Measurements from ENCODE around the gene HK3.

HK3 gene

DNA sequence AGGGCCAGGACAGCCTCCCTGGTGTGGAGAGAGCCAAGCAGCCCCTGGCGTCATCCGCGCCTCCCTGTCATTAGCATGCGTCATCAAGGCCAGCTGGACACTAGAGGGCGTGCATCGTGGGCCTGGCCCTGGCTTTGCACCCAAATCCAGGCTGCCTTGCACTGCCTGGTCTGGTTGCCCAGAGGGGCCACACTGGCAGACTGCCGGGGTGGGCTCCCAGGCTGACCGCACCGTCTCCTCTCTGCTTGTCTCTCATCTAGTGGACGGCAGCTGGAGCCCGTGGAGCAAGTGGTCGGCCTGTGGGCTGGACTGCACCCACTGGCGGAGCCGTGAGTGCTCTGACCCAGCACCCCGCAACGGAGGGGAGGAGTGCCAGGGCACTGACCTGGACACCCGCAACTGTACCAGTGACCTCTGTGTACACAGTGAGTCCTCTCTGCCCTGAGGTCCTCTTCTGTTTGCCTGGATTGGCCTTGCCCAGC, 29.0 kb downstream of the HK3 start:
- DNase-seq (ENCODE audit: low read depth): no peak

DNA sequence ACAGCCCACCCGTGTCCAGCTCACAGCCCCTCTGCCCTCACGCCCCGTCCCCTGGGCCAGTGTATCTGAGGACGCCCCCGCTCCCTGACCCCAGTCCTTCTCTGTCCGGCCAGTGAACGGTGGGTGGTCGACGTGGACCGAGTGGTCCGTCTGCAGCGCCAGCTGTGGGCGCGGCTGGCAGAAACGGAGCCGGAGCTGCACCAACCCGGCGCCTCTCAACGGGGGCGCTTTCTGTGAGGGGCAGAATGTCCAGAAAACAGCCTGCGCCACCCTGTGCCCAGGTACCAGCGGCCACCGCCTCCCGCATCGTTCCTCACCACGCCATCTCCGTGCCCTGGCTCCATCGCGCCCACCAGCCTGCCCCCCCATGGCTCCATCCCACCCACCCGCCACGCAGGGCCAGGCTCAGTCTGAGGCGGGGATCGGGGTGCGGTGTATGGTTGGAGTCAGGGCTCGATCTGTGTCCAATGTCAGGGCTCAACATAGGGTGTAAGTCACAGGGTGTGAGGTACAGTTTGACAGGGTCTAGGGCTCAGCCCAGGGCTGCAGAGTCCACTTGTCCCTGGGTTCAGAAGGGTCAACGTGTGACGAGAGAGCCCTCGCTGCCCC, 29.5 kb downstream of the HK3 start:
- DNase-seq (ENCODE audit: low read depth): no peak

DNA sequence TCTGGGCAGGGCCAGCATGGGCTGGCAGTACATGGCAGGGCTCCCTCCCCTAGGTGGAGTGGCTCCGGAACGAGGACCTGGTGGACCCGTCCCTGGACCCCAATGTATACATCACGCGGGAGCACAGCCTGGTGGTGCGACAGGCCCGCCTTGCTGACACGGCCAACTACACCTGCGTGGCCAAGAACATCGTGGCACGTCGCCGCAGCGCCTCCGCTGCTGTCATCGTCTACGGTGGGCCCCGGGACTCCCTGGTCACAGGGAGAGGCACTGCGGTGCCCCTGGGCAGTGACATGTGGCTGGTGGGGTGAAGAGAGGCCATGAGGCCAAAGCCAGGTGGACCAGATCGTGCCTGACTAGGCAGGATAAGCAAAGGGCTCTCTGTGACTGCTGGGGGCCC, 30.4 kb downstream of the HK3 start:
- DNase-seq (ENCODE audit: low read depth): no peak

DNA sequence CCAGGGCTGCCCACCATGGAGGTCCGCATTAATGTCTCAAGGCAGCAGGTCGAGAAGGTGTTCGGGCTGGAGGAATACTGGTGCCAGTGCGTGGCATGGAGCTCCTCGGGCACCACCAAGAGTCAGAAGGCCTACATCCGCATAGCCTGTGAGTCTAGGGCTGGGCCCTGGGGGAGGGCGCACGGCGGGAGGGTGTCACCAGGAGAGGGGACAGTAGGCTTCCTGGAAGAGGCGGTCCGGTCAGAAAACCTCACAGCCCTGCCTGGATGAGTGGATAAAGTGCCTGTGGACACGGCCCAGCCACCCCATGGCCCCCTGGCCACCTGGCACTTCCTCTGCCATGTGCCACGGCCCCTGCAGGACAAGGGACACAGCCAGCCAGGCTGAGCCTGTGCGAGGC, 31.0 kb downstream of the HK3 start:
- no peak for DNase-seq (ENCODE audit: low read depth)

DNA sequence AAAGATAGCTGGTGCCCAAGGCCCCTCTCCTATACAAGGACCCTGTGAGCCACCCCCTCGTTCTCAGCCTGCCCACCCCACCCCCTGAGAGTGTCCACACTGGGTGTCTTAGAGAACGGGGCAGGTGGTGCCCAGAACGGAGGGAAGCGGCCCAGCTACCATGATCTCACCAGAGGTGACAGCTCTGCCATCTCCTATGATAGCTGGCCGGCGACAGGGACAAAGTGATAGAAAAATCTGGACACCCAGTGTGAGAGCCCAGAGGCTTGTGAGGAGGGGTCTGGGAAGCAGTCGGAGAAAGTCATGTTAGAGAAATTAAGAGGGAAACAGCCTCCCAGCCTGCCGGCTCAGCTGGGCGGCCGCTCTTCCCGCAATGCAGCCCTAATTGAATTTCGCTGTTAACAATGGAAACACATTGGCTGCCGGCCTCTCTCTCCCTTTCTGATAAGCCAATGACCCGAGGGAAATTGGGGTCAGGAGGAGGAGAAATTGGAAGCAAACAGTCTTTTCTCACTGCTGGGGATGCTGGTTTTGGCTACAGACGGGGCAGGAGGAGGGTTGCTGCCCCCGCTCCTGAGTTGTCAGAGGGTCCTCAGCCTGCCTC, 32.3 kb downstream of the HK3 start:
- DNase-seq (ENCODE audit: low read depth): no peak

DNA sequence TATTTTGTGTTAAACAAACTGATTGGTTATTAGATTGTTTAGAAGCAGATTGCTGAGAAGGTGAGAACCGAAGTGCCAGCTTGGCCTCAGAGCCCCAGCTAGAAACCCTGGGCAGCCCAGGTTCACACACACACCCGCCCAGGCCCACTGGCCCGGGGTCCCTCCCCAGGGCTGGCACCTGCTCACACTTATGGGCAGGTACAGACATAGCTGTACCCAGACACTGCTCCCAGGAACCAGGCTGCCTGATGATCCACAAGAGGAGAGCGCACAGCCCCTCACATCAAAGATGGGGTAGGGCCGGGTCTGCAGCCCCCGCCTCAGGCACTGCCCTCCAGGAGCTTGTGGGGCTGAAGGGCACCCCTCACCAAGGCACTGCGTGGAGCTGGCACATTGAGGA, 33.2 kb downstream of the HK3 start:
- DNase-seq (ENCODE audit: low read depth): no peak

DNA sequence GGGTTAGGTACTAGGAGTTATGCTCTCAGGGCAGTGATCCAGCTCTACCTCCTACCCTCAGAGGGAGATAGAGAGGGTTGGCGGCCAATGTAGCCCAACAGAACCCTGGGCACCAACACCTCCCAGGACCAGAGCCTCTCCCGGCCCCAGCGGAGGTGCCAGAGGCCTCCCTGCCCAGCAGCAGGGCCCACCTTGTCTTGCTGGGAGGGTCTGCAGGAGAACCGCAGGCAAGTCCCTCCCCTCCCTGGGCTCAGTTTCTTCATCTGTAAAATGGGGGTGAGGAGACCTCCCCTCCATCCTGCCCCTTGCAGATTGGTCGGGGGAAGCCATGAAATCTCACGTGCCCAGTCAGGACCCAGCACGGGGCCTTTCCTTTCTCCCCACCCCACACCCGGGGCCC, 34.4 kb downstream of the HK3 start:
- DNase-seq (ENCODE audit: low read depth): no peak

DNA sequence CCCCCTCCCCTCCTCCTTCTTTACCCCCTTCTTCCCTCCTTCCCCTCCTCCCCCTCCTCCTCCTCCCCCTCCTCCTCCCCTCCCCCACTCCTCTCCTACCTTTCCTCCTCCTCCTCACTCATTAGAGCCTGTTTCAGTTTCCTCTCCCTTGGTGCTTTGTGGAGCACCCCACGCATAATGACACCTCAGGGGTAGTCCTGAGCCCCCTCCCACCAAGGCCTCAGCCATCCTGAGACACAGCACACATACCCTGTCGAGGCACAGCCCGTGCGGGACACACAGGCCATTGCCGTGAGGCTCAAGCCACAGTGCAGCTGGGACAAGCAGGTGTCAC, 35.4 kb downstream of the HK3 start:
- DNase-seq (ENCODE audit: low read depth): no peak

DNA sequence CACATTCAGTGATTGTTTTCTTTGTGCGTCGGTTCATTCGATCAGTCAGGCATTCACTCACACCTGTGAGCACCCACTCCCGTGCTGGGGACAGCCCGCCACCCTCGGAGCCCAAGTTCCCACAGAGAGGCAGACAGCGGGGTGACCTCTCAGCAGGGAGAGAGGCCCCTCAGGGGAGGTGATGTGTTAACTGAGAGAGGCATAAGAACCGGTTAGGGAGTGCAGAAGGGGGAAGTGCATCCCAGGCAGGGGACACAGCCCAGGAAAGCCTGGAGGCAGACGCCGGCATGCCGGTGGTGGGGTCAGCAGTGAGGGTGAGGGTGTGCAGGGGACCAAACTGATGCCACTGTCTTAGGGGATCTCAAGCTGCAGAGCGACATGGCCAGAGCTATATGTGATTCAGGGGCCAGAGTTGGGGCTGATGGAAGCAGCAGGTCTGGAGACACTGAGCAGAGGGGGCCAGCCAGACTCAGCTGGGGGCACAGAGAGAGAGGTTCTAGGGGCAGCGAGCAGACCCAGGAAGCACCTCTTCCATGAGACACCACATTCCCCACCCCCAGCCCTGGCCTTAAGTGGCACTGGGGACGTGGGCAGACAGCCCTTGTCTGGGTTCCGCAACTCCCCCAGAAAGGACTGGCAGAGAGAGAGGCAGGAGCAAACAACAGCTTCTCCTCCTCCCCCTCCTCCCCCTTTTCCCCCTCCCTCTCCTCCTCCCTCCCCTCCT, 35.9 kb downstream of the HK3 start:
- DNase-seq (ENCODE audit: low read depth): no peak

DNA sequence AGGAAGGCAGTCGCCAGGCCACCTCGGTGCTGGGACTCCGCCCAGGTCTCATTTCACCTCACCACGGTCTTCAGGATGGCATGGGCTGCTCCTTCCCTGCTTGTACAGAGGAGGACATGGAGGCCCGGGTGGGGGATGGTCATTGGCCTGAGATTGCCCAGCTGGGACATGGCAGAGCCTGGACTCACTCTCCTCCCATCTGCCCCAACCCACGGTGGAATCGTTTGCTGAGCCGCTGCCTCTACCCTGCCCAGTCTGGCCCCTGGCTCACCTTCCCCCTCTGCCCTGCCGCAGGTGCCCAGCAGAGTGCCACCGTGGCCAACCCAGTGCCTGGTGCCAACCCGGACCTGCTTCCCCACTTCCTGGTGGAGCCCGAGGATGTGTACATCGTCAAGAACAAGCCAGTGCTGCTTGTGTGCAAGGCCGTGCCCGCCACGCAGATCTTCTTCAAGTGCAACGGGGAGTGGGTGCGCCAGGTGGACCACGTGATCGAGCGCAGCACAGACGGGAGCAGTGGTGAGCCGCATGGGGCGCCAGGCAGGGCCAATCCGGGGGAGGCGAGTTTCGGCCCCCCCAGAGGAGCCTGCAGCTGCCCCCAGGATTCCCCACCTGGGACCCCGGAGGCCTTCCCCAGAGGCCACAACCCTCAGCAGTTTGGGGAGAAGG, 36.7 kb downstream of the HK3 start:
- DNase-seq (ENCODE audit: low read depth): no peak

DNA sequence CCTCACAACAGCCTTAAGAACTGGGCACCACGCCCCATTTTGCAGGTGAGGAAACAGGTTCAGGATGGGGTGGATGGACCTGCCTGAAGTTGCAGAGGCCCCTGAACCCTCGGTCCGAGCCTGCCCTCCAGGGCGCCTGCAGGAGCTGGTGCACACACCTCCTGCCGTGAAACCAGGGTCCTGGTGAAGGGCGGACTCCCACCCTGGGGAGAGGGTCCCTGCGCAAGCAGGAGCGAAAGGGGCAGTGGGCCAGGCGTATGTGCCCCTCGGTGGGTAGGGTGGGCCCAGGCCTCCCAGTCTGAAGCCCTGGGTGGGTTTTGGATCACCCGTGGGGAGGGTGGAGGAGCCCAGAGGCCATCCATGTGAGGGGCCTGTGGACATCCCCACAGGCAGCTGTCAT, 37.9 kb downstream of the HK3 start:
- DNase-seq (ENCODE audit: low read depth): no peak

DNA sequence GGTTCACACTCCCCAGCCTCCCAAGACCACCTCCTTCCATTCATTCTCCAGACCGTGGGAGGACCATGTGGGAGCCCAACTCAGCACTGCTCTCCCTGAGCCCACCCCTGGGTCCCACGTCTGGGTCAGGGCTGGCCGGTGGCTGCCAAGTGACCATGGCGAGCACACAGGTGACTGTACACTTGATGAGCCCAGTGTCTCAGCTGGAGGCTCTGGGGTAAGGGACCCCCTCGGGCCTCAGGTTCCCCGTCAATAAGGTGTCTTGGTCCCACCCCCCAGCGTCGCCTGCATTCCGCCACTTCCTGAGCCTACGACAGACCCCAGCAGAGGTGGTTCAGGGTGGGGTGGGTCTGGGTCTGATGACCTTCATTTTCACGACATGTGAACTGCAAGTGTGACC, 38.8 kb downstream of the HK3 start:
- DNase-seq (ENCODE audit: low read depth): no peak

DNA sequence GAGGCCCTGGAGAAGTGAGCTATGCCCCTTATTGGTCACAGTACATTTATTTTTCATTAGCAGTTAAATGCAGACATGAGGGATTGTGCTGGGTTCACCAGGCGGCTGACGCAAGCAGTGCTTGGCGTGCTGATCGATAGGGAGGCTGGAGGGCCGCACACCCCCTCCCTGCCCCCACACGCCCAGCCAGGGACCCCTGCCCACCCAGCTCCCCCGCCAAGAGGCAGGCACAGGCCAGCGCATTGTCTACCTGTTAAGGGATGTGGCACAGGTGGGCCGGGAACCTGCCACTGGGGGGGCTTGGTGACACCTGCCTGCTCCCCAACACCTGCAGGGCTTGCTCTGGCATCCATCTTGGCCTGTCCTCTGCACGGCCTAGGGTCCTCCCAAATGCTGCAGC, 39.2 kb downstream of the HK3 start:
- no peak for DNase-seq (ENCODE audit: low read depth)

DNA sequence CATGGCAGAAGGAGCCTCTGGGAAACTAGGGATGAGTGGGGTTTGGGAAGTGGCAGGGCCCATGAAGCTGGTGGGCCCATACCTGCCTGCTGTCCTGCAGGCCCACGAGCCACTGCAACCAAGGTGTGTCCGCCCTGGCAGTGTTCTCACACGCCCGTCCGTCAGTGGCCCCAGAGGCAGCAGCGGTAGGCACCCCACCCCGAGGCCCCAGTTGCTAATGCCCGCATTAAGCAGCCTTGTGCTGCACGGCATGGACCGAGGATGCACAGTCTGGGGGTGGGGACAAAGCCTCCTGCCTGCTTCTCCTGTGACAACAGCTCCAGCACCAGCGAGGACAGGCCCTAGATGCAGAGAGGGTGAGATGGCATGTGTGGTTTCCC, 41.3 kb downstream of the HK3 start:
- DNase-seq (ENCODE audit: low read depth): no peak

DNA sequence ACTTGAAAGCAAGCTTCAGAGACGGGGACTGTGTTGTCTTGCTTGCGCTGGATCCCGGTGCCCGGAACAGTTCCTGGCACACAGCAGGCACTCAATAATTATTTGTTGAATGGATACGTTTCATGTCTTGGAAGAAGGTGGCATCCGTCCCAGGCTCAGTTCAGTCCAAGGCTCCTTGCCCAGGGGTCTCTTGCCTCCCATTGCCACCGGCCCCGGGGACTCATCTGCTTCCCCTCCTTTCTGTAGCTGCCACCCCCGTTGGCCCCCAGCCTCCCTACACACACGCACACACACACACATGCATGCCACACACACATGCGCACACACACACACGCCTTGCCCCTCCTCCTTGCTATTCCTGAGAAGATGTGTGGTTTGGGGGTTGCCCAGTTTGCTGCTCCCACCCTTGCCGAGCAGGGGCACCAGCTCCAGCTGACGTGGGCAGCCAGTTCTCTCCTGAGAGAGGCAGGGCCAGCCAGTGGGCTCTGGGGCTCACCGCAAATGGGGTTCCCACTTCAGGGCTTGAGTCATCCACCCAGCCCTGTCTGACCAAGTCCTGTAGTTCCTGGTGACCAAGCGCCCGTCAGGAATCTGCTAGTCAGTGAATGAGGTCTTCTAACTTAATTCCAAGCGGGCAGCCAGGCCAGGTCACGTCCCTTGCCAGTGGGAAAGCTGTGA, 41.8 kb downstream of the HK3 start:
- DNase-seq (ENCODE audit: low read depth): no peak

DNA sequence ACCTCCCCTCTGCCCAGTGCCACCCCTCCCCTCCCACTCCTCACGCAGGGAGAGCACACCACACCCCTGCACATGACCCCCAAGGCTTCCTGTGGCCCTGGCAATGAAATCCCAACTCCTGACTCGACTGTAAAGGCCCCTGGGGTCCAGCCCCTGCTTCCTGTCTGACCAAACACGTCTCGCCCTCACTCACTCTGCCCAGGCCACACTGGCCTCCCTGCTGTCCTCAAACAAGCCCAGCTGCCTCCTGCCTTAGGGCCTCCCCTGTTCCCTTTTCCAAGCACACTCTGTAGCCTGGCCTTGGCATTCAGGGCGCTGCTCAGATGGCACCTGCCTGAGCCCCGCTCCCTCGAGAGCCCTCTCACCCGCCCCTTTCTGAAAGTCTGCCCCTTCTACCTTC, 42.4 kb downstream of the HK3 start:
- DNase-seq (ENCODE audit: low read depth): no peak

DNA sequence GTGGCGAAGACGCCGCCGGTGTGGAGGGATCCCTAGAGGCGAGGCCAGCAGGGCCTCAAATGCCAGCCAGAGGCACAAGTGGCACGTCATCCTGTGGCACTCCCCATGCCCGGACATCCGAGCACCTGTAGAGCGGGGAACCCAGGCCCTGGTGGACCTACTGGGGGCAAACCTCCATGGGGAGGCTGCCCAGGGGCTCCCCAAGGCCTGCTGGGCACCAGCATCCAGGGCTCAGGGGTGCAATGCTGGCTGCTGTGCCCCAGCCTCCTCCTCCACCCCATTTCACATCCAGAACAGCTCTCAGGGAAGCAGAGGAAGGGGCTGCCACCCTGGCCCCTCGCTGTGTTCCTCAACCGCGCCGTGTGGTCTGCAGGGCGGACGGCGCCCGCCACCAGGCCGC, 43.5 kb downstream of the HK3 start:
- no peak for DNase-seq (ENCODE audit: low read depth)

DNA sequence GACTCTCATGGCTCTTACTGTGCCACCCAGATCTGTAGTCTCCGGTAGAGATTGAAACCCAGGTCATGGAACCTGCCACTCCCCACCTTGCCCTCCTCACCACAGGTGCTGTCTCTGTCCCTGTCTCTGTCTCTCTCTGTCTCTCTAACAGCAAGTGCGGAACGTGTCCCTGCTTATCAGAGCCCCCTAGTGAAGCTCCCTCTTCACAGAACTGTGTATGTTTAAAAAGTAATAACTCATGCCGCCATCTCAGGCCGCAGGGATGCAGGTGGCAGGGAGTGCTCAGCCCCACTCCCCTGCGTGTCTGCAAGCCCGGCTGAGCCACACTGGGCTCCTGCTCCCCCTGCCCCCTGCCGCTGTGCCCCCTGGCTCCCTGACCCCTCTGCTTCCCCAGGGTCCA, 45.0 kb downstream of the HK3 start:
- DNase-seq (ENCODE audit: low read depth): no peak

DNA sequence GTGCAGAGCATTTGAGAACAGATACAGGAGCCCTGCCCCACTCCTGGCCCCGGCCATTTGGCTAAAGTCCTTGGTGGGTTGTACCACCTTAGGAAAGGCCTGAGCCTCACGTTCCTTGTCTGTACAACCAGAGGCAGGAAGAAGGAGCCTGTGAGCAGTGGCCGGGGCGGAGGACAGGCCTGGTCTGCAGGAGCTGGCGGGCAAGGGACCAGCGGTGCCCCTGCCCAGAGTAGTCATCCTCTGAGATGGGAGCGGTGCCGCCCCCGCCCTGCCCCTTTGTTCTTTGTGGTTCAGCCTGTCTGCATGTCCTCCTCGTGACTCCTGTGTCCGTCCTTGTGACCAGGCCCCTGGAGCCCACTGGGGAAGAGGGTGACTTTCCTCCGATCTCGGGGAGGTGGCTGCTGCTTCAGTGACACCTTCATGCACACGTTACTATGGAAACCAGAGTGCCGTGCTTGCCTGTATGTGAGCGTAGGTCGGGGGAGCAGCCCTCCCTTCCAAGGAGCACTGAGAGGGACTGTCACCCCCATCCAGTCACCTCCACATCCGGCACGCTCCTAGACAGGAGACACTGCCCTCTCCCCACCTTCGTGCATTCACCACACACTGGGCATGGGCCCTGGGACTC, 45.9 kb downstream of the HK3 start:
- no peak for DNase-seq (ENCODE audit: low read depth)

DNA sequence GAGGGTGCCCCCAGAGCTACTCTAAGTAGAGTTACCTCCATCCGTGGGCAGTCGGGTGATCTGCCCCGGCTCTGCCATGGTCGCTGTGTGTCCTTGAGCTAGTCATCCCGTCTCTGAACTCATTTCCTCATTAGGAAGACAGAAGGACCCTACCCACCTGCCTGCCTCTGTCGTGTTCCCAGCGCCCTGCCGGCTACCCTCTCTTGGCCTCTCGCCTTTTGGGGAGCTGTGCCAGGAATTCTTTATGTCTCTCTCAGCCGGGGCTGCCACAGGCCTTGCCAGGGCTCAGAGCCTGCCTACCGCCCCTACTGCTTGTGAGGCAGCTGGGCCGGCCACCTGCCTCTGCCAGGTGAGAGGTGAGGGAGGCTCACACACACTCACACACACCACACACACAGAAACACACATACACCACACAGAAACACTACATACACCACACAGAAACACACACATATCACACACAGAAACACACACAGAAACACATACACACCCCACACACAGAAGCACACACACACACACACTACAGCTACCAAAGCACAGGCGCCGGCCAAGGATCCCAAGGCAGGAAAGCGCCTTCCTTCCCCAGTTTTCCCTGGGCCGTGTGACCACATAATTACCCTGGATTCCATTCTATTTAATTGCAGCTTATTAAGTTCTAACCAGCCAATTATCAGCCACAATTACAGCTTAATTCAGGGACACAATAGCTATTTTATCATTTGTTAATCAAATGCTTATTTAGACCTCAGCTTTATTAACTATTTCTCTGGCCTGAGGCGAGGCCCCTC, 47.1 kb downstream of the HK3 start:
- no peak for DNase-seq (ENCODE audit: low read depth)

DNA sequence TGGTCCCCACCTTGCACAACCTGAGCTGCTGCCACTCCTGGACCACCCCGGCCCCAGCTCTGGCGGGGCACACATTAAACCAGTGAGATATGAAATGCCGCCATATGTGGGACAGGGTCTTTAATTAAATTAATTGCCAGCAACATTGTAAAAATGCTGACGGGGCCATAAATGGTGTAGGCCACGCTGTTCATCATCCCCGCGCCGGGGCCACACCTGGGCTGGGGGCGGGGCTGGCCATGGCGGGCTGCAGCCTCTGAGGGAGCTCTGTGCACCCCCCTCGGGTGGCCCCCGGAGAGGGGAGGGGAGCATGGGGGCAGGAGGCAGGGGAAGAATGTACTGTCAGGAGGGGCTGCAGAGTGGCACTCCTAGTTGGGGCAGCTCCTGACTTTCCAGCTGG, 47.8 kb downstream of the HK3 start:
- DNase-seq (ENCODE audit: low read depth): no peak
